Astrocyte of the cerebellum (primary cell): ENCODE results near the gene TFF1.

Experiments
- DNase-seq: peaks from one replicate; pipeline ENCODE4 v3.0.0-alpha.2; 2011; ENCODE audit warnings: low read depth
- H3K4me3 ChIP-seq: 2 replicates; pipeline ENCODE4 v1.5.1; 2011; ENCODE audit warnings: mild to moderate bottlenecking, low read depth, low read length, moderate library complexity
- CTCF ChIP-seq: IDR thresholded peaks from 2 replicates; pipeline ENCODE4 v1.5.1; 2012; ENCODE audit warnings: low read length, low read depth, moderate library complexity, mild to moderate bottlenecking; ENCODE audit errors: missing control alignments
- in situ Hi-C: cut with HindIII; loops from 2 replicates; pipeline ENCODE4 v1.10.0; 2017; ENCODE audit warnings: low sequenced_read_pairs

Gene TFF1

GRCh38 chr21:42406201-42406621 lies 39.9 kb upstream of the TFF1 start:
- no peak for DNase-seq
- no peak for TF ChIP-seq CTCF

GRCh38 chr21:42405064-42406013 lies 39.0 kb upstream of the TFF1 start:
- DNase-seq = no peak
- H3K4me3 ChIP-seq = no peak overlapping the region
- TF ChIP-seq CTCF = no peak
- in situ Hi-C loops = no loop called here

More at GRCh38 chr21:42406201-42406621, 39.9 kb upstream of the TFF1 start:
- in situ Hi-C loops = no loop called here
- H3K4me3 ChIP-seq = no peak overlapping the region

GRCh38 chr21:42404539-42404938 lies 38.2 kb upstream of the TFF1 start:
- DNase-seq = no peak
- TF ChIP-seq CTCF = no peak
- in situ Hi-C loops = no loop called here
- no peak overlapping the region for H3K4me3 ChIP-seq

DNA sequence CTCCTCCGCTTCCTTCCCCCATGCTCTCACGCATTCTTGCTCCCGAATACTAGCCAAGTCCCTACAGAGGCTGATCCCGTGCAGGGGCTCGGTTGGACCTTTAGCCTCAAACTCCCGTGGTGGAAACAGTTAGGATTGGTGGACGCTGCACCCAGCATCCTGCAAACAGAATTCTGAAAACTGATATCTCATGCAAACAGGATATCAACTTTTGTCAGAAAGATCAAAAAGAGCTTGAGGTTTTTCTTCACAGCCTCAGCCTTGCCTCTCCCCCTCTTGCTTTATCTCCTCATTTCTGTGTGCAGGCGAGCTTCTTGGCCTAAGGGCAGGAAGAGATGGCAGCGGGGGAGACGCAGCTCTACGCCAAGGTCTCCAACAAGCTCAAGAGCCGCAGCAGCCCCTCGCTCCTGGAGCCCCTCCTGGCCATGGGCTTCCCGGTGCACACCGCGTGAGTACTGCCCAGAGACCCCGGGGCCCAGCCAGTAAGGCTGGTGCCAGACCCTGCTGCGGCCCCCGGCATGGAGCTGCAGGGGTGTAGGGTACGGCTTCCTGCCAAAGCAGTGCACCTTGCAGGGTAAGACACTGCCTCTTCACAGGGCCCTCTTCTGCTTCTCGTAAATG lies 37.4 kb upstream of the TFF1 start, which contains the start of gene UBASH3A:
Gene UBASH3A, plus strand, starts transcription at position 292 of the 621 bp plus-strand sequence. Its CDS starts 44 bp downstream, at position 336.
- no peak for TF ChIP-seq CTCF
- in situ Hi-C loops = no loop called here
- H3K4me3 ChIP-seq = no peak within 1 kb of the TSS
- DNase-seq = no peak

DNA sequence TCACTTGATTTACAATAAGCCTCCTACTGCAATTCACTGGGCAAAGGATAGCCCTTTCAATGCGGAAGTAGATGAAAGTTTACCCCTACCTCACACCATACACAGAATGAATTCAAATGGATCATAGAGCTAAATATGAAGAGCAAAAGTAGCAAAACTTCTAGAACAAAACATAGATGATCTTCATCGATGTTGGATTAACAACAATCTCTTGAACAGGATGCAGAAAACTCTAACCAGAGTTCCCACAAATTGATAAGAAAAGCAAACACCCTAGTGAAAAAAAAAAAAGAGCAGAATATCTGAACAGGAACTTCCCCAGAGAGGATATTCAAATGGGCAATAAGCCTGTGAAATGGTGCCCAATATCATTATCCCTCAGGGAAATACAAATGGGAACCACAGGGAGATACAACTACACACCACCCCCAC lies 35.5 kb upstream of the TFF1 start:
- no peak overlapping the region for H3K4me3 ChIP-seq
- no peak for TF ChIP-seq CTCF
- DNase-seq = no peak
- in situ Hi-C loops = no loop called here

GRCh38 chr21:42401154-42401553 lies 34.8 kb upstream of the TFF1 start:
- in situ Hi-C loops = no loop called here
- H3K4me3 ChIP-seq = no peak overlapping the region
- no peak for DNase-seq
- TF ChIP-seq CTCF = no peak
